ENCODE measurements around the gene CHID1.

CHID1 gene

DNA sequence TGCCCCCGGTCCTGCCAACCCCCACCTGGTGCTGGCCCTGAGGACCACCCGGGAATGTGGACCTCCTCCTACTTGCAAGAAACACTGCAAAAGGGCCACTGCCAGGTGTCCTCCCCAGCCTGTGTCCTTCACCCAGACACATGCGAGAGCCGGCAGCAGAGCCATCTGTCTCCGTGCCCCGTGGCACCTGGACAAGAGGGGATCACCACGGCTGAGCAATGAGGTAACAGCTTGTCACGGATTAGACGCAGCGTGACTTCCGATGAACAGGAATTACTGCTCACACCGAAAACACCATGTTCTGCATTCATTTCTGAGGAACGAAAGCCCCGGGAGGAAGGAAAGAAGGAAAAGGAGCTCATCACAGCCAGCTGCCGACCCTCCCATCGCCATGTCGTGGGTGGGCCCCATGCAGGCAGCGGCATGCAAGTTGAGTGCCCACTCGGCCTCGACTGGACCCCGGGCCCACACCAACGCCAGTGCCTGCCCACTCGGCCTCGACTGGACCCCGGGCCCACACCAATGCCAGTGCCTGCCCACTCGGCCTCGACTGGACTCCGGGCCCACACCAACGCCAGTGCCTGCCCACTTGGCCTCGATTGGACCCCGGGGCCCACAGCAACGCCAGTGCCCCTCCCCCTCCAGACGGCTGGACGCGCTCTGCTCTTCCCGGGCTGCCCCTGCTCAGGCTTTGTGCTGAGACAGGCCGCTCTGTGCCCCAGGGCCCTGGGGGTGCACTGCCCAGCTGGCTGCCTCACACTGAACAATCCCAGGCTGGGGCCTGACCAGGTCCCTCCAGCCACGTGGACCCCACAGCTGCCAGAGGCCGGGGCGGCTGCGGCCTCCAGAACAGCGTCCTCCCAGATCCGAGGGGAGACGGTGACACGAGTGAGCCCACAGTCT lies 22.0 kb downstream of the CHID1 start:
- DNase-seq (ENCODE audit: low read depth in 2 of 2), result no peak

DNA sequence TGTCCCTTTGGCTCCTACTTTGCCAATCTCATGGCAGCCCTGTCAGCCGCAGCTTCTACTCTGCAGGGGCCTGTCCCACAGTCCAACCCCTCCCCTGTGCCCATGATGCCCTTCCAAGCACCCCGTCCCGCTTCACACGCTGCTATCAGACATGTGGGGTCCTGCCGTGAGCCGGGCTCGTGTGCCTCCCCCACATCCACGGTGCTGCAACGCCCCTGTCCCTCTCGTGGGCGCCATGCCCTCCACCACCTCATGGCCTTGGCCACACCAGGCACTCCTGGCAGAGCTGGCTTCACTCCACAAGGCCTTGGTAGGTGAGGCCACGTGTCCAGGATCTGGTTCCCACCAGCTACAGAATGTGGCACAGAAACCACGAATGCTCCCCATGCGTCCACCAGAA lies 23.0 kb downstream of the CHID1 start:
- DNase-seq (ENCODE audit: low read depth in 2 of 2), result no peak

DNA sequence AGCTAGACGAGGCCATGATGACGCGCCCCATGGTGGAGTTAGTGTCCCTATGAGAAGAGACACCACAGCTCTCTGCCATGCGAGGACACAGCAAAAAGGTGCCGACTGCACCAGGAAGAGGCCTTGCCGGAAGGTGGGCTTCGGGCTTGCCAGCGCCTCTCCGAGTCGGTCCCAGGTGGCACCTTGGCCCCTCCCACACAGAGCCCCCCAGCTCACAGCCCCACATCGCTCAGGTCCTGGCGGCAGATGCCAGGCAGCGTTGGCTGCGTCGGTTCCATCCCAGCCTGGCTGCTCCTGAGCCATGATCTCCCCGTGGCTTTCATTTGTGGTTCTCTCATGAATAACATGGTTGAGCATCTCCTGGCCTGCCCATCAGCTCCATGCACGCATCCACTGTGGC lies 24.0 kb downstream of the CHID1 start:
- no peak for DNase-seq (ENCODE audit: low read depth in 2 of 2)

DNA sequence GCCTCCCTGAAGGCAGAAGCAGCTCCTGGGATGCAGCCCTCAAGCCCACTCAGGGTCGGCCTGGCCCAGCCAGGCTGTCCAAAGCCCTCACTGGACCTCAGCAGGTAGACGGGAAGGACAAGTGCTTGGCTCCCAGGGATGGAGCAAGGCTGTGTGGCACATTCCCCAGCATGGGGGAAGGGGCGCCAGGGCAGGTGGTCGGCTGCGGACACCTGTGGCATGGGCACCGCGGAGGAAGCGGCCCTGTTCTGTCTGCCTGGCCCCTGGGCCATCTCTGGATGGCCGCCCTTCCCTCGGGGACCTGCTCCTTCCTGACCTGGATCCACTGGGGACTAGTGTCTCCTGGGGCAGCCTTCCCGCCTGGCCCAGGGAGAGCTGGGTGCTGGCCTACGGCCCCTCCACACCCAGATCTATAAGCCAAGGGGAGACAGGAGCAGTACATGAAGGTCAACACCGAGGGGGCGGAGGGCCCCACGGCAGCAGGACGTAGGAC lies 26.0 kb downstream of the CHID1 start:
- DNase-seq (ENCODE audit: low read depth in 2 of 2), result no peak

DNA sequence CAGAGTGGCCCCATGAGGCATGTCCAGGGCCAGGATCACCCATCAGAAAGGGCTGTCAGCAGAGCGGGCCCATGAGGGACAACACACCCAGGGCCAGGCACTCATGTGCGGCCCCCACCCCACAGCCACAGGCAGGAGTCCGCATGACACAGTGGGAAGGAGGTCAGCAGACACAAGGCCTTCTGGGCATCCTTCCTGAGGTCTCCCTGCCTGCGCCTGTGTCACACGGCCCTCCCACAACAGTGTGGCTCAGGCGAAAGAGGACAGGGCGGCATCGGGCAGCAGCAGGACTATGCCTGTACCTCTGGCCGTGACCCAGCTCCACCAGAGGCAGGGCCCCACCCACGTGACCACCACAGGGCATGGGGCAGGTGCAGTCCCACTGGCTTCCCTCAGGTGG lies 27.1 kb downstream of the CHID1 start:
- DNase-seq (ENCODE audit: low read depth in 2 of 2), result no peak

DNA sequence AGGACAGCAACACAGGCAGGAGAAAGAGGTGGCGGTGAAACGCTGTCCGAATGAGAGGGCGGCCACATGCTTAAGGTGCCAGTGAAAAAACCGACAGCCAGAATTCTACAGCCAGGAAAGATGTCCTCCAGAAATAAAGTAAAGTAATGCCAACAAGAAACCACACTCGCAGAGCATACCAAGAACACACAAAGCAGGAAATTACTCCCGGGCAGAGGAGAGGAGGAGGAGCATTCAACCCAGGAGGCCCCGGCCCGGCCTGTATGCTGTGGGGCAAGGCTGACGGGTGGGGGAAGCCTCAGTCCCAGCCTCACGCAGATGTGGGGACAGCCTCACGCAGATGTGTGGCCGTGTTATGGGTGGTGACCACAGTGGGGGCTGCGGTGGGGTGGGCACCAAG lies 28.0 kb downstream of the CHID1 start:
- no peak for DNase-seq (ENCODE audit: low read depth in 2 of 2)

DNA sequence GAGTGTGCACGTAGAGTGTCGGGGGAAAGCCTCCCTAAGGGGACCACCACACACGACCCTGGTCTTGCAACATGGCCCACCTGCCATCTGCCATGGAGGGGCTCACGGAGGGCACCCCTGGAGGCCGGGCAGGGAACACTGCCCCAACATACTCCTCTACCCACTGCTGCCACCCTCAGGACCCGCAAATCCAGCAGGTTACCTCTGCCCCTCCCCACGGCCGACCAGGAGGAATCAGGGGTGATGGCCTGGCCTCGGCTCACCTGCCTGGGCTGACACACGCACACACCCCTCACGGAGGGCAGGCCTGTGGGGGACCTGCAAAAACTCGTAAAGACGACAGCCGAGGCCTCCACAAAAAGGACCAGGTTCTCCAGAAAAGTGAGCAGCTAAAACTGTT lies 30.2 kb downstream of the CHID1 start:
- no peak for DNase-seq (ENCODE audit: low read depth in 2 of 2)

DNA sequence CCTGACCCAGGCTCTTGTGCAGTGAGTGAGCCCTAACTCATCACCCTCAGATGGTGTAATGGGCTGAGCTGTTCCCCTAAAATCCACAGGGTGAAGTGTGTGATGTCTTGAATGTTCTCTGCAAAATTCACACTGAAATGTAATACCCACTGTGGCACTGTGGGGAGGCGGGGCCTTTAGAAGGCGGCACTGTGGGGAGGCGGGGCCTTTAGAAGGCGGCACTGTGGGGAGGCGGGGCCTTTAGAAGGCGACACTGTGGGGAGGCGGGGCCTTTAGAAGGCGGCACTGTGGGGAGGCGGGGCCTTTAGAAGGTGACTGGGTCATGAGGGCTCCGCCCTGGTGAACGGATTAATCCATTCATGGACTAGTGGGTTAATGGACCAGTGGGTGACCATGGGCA lies 33.0 kb downstream of the CHID1 start:
- no peak for DNase-seq (ENCODE audit: low read depth in 2 of 2)

DNA sequence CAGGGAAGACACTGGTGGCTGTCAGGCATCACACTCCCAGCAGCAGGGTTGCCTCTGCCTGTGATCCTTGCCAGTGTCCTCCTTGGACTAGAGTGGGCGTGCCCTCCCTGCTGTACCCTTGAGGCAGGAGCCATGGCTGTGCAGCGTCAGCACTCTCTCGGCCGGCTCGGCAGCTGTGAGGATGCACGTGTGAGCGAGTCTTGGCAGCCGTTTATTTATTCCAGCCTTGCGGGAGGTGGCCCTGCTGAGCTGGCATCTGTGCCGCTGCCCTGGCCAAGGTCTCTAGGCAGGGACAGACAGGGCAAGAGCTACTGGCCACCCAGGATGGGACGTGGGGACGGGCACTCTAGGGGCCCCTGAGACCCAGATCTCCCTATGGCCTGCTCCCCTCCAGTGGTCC lies 34.1 kb downstream of the CHID1 start:
- no peak for DNase-seq (ENCODE audit: low read depth in 2 of 2)

DNA sequence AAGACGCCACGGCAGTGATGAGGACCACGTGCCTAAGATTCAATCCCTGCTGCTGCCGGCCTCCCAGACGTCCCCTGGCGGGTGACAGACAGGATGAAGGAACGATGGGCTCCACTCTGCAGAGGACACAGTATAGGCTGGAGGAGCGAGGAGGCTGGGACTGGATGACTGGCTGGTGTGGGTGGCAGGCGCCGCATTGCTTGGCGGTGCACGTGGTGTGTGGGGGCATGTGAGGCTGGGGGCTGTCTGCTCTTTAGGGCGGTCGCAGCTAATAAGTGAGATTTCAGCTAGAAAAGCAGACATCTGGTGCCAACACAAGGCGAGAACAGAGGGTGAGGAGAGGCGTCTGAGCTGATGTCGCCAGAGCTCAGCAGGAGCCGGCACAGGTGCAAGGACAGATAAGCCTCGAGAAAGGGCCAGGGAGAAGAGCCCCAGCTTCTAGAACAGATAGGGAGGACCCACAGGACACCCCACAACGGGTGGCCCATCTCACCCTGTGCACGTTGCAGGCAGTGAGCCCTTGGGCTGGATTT lies 34.8 kb downstream of the CHID1 start:
- no peak for DNase-seq (ENCODE audit: low read depth in 2 of 2)

DNA sequence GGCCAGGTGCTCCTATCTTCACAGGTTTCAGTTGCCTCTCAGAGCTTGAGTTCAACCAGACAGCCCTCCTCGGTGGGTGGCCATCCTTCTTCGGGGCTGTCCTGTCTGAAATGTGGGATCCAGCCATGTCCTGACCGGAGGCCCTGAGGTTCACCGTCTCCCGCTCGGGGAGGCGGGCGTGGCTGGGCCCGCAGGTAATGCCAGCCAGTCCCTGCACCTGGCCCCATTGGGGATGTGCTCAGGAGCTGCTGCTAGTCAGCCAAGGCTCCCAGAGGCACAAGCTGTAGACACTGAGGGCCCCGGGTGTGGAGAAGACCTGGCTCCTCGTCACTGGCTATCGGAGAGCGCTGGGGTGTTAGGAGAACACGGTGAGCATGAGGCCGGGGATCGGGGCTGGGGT lies 35.4 kb downstream of the CHID1 start:
- DNase-seq (ENCODE audit: low read depth in 2 of 2), result no peak

DNA sequence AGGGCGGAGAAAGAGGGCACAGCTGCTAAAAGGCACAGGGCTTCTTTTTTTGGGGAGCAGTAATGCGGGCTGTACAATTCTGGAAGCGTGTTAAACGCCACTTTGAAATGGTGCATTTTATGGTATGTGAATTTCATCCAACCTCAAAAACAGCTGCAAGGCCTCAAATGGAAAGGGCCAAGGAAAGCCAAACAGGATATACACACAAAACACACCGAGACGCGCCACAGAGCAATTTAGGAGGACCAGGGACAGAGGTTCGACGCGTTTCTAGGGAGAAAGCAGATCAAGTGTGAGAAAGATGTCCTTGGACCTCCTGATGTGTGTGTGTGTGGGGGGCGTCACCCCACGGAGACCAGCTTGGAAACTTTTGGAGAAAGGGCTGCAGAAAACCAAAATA lies 36.9 kb downstream of the CHID1 start:
- no peak for DNase-seq (ENCODE audit: low read depth in 2 of 2)

DNA sequence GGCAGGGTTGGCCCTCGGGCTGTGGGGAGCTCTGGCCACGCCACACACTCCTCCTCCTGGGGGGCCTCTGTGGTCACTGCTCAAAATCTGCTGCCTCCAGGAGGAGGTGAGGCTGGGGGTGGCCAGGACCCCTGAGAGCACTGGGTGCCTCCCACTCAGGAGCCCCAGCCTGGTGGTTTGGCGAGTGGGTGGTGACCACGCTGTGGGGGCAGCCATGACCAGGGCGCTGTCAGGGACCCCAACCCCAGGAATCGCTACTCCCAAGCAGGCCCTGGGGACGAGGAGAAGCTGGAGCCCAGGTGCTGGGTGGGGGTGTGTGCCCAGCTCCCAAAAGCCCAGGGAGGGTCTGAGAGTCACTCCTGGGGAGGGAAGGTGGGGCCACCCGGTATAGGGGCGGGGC lies 37.8 kb downstream of the CHID1 start:
- no peak for DNase-seq (ENCODE audit: low read depth in 2 of 2)

DNA sequence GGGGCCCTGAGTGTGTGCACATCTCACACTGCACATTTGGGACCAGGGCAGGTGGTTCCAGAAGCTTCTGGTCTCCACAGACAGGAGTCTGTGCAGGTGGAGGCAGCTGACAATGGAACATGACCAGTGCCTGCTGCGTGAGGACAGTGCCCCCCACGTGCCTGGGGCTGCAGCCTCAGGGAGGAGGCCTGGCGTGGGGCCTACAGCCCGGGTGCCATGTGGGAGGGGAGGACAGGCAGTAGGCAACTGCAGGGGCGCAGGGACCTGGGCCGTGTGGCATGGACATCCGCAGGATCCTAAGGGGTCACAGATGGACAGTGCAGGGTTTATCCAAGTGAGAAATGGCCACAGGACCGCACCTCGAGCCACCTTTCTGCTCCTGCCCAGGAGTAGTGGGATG lies 39.1 kb downstream of the CHID1 start:
- no peak for DNase-seq (ENCODE audit: low read depth in 2 of 2)

DNA sequence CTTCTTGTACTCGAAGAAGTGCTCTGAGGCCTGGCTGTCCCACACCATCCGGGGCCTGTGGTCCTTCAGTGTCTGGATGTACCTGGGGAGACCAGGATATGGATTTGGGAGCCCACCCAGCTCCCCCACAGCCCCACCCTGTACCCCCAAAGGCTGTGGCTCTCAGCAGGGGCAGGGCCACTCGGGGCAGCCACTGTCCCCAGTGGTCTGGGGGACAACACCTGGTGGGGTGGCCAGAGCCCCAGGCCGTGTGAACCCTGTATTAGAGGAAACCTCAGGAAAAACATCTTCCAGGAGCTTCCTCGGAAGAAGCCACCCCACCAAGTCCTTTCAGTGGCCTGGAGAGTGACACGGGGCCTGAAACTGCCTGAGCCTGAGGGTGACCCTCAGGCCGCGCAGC lies 40.2 kb downstream of the CHID1 start:
- no peak for DNase-seq (ENCODE audit: low read depth in 2 of 2)

DNA sequence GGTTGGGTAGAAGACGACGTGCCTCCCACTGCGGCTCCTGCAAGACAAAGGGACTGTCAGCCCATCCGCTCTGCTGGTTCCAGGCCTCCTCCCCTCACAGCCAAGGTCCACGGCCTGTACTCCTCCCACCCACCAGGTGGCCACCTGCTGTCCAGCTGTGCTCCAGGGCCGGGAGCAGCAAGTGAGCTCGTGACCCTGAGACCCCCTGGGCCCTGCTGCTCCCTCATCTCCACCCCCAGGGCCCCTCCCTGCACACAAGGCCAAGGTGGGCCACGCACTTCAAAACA lies 40.5 kb downstream of the CHID1 start:
- DNase-seq (ENCODE audit: low read depth in 2 of 2), result no peak

DNA sequence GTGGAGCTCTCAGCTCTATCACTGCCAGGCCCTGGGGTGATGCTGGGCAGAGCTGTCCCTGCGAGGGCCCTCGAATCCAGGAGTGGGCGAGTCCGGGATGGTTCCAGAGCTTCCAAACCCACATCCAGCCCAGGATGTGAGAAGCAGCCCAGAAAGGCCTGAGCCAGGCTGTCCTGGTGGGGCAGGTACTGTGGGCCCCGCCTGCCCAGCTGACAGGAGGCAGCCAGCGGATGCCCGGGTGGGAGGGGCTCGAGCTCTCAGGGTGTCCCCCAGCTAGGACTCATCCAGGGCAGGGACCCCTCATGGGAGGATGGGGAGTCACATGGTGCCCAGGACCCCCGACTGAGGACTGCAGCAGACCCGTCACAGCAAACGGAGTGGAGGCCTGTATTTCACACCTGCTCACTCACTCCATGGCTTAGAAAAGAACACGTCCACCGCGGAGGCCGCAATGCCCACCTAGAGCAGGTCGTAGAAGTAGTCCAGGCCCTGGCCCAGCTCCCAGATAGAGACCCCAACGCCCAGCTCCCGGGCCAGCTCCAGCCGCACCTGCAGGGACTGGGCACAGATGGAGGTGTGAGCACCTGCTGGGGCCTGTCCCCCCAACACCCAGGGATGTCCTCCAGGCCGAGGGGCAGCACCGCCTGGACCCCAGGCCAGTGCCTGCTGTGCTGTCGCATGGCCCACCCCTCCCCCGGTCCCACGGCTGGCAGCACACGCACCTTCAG lies 41.0 kb downstream of the CHID1 start:
- DNase-seq (ENCODE audit: low read depth in 2 of 2), result no peak

DNA sequence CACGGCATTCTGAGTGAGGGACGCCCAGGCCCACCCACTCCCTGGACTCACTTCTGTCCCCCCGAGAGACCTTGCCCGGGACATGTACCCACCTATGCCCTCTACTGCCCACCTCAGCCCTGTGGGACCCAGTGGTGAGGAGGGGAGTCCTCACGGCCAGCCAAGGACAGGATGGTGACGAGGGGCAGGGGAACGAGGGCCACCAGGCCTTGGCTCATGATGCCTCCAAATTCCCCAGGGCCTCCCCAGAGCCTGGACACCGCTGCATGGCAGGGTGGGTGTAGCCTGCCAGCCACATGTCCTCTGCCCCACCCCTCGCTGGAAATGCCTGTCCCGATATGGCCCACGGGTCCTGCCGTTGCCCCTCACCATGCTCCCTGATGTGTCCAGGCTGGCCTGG lies 41.8 kb downstream of the CHID1 start:
- DNase-seq (ENCODE audit: low read depth in 2 of 2), result no peak

DNA sequence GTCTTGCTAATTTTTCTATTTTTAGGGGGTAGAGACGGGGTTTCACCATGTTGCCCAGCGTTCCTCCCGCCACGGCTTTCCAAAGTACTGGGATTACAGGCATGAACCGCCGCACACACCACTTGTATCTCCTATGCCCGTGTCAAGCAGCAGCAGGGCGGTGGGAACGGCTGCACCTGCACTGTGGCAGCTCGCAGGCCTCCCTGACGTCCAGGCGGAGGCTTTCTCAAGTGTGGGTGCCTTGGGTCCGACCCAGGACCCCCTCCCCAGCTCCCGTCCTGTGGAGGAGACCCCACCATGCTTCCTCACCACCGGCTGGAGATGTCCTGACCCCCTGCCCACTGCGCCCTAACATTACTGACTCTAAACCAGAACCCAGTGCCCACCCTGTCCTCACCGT lies 42.2 kb downstream of the CHID1 start:
- no peak for DNase-seq (ENCODE audit: low read depth in 2 of 2)

DNA sequence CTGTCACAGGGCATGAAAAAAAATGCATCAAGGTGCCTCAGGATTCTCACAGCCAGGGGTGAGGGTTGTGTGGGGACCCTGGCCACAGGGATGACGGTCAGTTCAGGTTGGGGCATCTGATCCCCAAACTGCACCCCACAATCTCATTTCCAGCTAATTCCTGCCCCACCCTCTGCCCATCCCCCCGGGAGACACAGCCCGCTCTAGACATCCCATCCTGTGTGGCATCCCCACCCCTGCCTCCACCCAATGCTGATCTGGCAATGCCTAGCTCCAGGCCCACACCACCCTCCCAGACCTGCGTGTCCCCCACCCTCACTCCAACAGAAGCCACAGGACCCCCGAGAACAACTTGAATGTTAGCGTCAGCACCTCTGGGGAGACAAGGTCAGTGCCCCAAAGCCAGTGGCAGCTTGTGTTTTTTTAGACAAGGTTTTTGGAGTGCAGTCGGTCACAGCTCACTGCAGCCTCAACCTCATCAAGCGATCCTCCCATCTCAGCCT lies 42.7 kb downstream of the CHID1 start:
- no peak for DNase-seq (ENCODE audit: low read depth in 2 of 2)

DNA sequence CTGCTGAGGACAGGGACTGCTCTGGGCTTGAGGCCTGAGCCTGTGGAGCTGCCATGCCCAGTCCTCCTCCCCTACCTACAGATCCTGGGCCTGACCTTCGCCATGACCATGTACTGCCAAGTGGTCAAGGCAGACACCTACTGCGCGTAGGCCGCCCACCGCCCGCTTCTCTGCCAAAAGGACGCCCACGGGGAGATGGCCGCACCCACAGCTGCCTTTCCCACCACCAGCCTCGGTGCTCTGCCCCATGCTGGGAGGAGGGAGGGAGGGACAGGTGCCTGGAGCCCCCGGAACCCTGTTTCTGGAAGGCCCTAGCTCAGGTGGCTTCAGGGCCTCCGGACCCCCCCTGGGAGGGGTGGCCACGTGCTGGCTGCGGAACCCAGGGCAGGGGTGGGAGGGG lies 44.1 kb downstream of the CHID1 start:
- DNase-seq (ENCODE audit: low read depth in 2 of 2), result no peak

DNA sequence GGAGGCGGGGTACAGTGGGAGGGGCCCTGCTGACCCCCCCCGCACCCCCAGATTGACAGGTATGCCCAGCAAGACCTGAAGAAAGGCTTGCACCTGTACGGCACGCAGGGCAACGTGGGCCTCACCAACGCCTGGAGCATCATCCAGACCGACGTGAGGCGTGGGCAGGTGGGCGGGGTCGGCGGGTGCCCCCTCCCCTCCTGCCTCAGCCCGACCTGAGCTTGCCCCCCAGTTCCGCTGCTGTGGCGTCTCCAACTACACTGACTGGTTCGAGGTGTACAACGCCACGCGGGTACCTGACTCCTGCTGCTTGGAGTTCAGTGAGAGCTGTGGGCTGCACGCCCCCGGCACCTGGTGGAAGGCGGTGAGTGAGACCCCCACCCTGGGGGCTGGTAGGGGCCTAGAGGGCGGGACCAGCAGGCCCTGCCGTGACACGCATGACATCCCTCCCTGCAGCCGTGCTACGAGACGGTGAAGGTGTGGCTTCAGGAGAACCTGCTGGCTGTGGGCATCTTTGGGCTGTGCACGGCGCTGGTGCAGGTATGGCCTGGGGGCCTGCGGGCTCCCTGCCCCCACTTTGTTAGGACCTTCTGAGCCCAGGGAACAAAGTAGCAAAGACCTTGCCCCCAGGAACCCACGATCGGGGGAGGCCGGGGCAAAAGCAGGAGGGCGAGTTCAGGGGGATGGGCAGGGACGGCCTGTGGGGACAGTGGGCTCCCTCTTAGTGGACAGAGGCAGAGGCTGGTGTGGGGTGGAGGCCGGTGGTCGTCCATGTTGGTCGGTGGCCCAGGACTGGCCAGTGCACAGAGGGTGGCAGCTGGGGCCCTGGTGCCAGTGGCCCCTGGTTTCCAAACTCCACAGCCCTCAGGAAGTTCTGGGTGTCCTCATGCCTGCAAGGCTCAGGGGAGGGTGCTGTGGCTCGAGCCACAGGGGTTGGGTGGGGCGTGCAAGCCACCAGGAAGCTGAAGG lies 44.9 kb downstream of the CHID1 start:
- no peak for DNase-seq (ENCODE audit: low read depth in 2 of 2)
